WTC11 (cell line): ENCODE measurements around the gene CD40. TPM values are rescaled to one million over a fixed set of nuclear protein-coding genes. Genes with fewer than 3 reads are reported as not detected.

ENCODE experiments used
- ATAC-seq: fragments of 200-7000 bp; cut with Tn5 transposase; 2 replicates; pipeline ENCODE4 v1.10.0; 2021; ENCODE audit warnings: mild to moderate bottlenecking, moderate library complexity
- CTCF ChIA-PET: fragments of 300-600 bp; sonication (Branson Sonifier 250); formaldehyde crosslinking; loops from one replicate; lab custom pipeline; 2021; ENCODE audit warnings: antibody characterized with exemption; lab: Charles Lee
- POLR2A ChIA-PET: fragments of 350-600 bp; sonication (Branson Sonifier 250); formaldehyde crosslinking; loops from one replicate; lab custom pipeline; 2021; ENCODE audit warnings: antibody characterized with exemption; lab: Charles Lee
- DNase-seq: peaks from one replicate; pipeline ENCODE4 v3.0.0; 2021; ENCODE audit warnings: low spot score
- H3K27ac Mint-ChIP-seq: 2 replicates; pipeline ENCODE4 v1.8.0; 2021; ENCODE audit warnings: mixed read lengths
- H3K27me3 Mint-ChIP-seq: 2 replicates; pipeline ENCODE4 v1.8.0; 2021; ENCODE audit warnings: low read depth, mild to moderate bottlenecking, moderate library complexity, mixed read lengths
- H3K36me3 Mint-ChIP-seq: 2 replicates; pipeline ENCODE4 v1.8.0; 2021; ENCODE audit warnings: mixed read lengths
- H3K4me1 Mint-ChIP-seq: 2 replicates; pipeline ENCODE4 v1.8.0; 2022; ENCODE audit warnings: mixed read lengths
- H3K4me3 Mint-ChIP-seq: 2 replicates; pipeline ENCODE4 v1.8.0; 2021; ENCODE audit warnings: mild to moderate bottlenecking, moderate library complexity, mixed read lengths
- H3K9me3 Mint-ChIP-seq: 2 replicates; pipeline ENCODE4 v1.8.0; 2021; ENCODE audit warnings: mixed read lengths
- AR ChIP-seq: fragments of 250-450 bp; sonication (Bioruptor Pico); IDR thresholded peaks from 2 replicates; pipeline ENCODE4 v1.9.0; 2021; ENCODE audit warnings: mild to moderate bottlenecking
- ATF1 ChIP-seq: sonication (generic); formaldehyde crosslinking; IDR thresholded peaks from 2 replicates; pipeline ENCODE4 v1.8.1; 2023; ENCODE audit warnings: mild to moderate bottlenecking, moderate library complexity, missing genetic modification reagents
- CBFB ChIP-seq: sonication (generic); formaldehyde crosslinking; IDR thresholded peaks from 2 replicates; pipeline ENCODE4 v1.8.1; 2022; ENCODE audit warnings: mild to moderate bottlenecking, low read depth, missing genetic modification reagents
- CDX4 ChIP-seq: fragments of 250-450 bp; sonication (Bioruptor Pico); IDR thresholded peaks from 2 replicates; pipeline ENCODE4 v1.9.0; 2021; ENCODE audit warnings: moderate library complexity, mild to moderate bottlenecking, inconsistent platforms, borderline replicate concordance
- E2F1 ChIP-seq: sonication (generic); formaldehyde crosslinking; IDR thresholded peaks from 2 replicates; pipeline ENCODE4 v1.8.0; 2022; ENCODE audit warnings: mild to moderate bottlenecking, missing genetic modification reagents
- E2F4 ChIP-seq: sonication (generic); formaldehyde crosslinking; IDR thresholded peaks from 2 replicates; pipeline ENCODE4 v1.8.1; 2022; ENCODE audit warnings: low read depth, mild to moderate bottlenecking, moderate library complexity, missing genetic modification reagents, borderline replicate concordance
- ELF4 ChIP-seq: sonication (generic); formaldehyde crosslinking; IDR thresholded peaks from 2 replicates; pipeline ENCODE4 v1.8.1; 2022; ENCODE audit warnings: low read depth, mild to moderate bottlenecking, moderate library complexity, missing genetic modification reagents
- ERG ChIP-seq: fragments of 250-450 bp; sonication (Bioruptor Pico); IDR thresholded peaks from 2 replicates; pipeline ENCODE4 v1.8.0; 2021; ENCODE audit warnings: mild to moderate bottlenecking
- FOXJ3 ChIP-seq: sonication (generic); formaldehyde crosslinking; IDR thresholded peaks from 2 replicates; pipeline ENCODE4 v1.9.0; 2021; ENCODE audit warnings: missing genetic modification reagents, mild to moderate bottlenecking, borderline replicate concordance
- GRHL2 ChIP-seq: fragments of 250-450 bp; sonication (Bioruptor Pico); IDR thresholded peaks from 2 replicates; pipeline ENCODE4 v1.8.0; 2022; ENCODE audit warnings: mild to moderate bottlenecking, moderate library complexity; ENCODE audit not compliant: insufficient replicate concordance, severe bottlenecking
- HMGA2 ChIP-seq: fragments of 250-450 bp; sonication (Bioruptor Pico); IDR thresholded peaks from 2 replicates; pipeline ENCODE4 v1.4.0; 2021; ENCODE audit warnings: mild to moderate bottlenecking, moderate library complexity
- OVOL2 ChIP-seq: fragments of 250-450 bp; sonication (Bioruptor Pico); IDR thresholded peaks from 2 replicates; pipeline ENCODE4 v1.9.0; 2021; ENCODE audit warnings: mild to moderate bottlenecking, borderline replicate concordance
- PRRX2 ChIP-seq: fragments of 250-450 bp; sonication (Bioruptor Pico); IDR thresholded peaks from 2 replicates; pipeline ENCODE4 v1.8.0; 2021; ENCODE audit warnings: mild to moderate bottlenecking
- SMAD3 ChIP-seq: sonication (generic); formaldehyde crosslinking; IDR thresholded peaks from 2 replicates; pipeline ENCODE4 v1.8.0; 2022; ENCODE audit warnings: missing genetic modification reagents, mild to moderate bottlenecking, borderline replicate concordance
- SP1 ChIP-seq: sonication (generic); formaldehyde crosslinking; conservative IDR thresholded peaks from 2 replicates; pipeline ENCODE4 v1.8.1; 2022; ENCODE audit warnings: missing genetic modification reagents
- ZNF121 ChIP-seq: sonication (generic); formaldehyde crosslinking; IDR thresholded peaks from 2 replicates; pipeline ENCODE4 v1.8.0; 2023; ENCODE audit warnings: missing genetic modification reagents
- ZNF219 ChIP-seq: sonication (generic); formaldehyde crosslinking; IDR thresholded peaks from 2 replicates; pipeline ENCODE4 v1.8.0; 2023; ENCODE audit warnings: missing genetic modification reagents, mild to moderate bottlenecking, borderline replicate concordance
- total RNA-seq: library from RNA; stranded (reverse); gene quantifications from 3 replicates; pipeline ENCODE4 v1.2.3, GENCODE V29; 2021
- TF ChIP-seq, protein P1 (sequence below): sonication (generic); formaldehyde crosslinking; IDR thresholded peaks from 2 replicates; pipeline ENCODE4 v1.8.1; 2023; ENCODE audit warnings: mild to moderate bottlenecking, missing genetic modification reagents

The CD40 gene
- total RNA-seq, 1 experiment from 2014 or later = 14.8 TPM

GRCh38 chr20:46145713-46146112 lies 27.6 kb downstream of the CD40 start:
- H3K27me3 Mint-ChIP-seq = peaks cover 4% of the 10 kb centered on the region; the same call in 1 of the 2 replicates
- no peak overlapping the region for H3K27ac Mint-ChIP-seq
- no peak for TF ChIP-seq ZNF121
- TF ChIP-seq SMAD3 (CRISPR knock-in tag) = no peak
- no peak for TF ChIP-seq ZNF219 (CRISPR knock-in tag)
- TF ChIP-seq ELF4 = no peak
- no peak for TF ChIP-seq PRRX2 (CRISPR knock-in tag)
- no peak for TF ChIP-seq ATF1
- no peak for TF ChIP-seq AR (CRISPR knock-in tag)
- DNase-seq (no peak), ATAC-seq (peak; percentile 60)
- CTCF ChIA-PET = interaction anchor here (1.0 to 1.3 kb wide), 3 partner anchors 17 to 46 kb away, joined by 3 to 4 read pairs (median 4); no protein-coding TSS in a partner anchor
- no peaks in the 10 kb centered on the region for H3K4me1 Mint-ChIP-seq
- no peaks in the 10 kb centered on the region for H3K36me3 Mint-ChIP-seq
- H3K4me3 Mint-ChIP-seq = no peak overlapping the region
- H3K9me3 Mint-ChIP-seq = no peaks in the 10 kb centered on the region
- POLR2A ChIA-PET = no interaction called here

- Mint-ChIP-seq H3K9me3 (no peaks in the 10 kb centered on the region), H3K36me3 (no peaks in the 10 kb centered on the region), H3K4me1 (peaks cover 3% of the 10 kb centered on the region), H3K27me3 (no peaks in the 10 kb centered on the region), H3K27ac (no peak overlapping the region), H3K4me3 (no peak overlapping the region)
- no peak for ATAC-seq
- DNase-seq = no peak
- POLR2A ChIA-PET = no interaction called here
- CTCF ChIA-PET = interaction anchor here (1.3 to 2.3 kb wide), 2 partner anchors 20 to 126 kb away, joined by 3 to 12 read pairs; no protein-coding TSS in a partner anchor
- no peak for TF ChIP-seq OVOL2
- no peak for TF ChIP-seq CBFB (CRISPR knock-in tag)
- TF ChIP-seq CDX4 = no peak
- no peak for TF ChIP-seq SP1 (CRISPR knock-in tag)
- TF ChIP-seq, protein P1, sequence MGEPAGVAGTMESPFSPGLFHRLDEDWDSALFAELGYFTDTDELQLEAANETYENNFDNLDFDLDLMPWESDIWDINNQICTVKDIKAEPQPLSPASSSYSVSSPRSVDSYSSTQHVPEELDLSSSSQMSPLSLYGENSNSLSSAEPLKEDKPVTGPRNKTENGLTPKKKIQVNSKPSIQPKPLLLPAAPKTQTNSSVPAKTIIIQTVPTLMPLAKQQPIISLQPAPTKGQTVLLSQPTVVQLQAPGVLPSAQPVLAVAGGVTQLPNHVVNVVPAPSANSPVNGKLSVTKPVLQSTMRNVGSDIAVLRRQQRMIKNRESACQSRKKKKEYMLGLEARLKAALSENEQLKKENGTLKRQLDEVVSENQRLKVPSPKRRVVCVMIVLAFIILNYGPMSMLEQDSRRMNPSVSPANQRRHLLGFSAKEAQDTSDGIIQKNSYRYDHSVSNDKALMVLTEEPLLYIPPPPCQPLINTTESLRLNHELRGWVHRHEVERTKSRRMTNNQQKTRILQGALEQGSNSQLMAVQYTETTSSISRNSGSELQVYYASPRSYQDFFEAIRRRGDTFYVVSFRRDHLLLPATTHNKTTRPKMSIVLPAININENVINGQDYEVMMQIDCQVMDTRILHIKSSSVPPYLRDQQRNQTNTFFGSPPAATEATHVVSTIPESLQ = no peak
- TF ChIP-seq E2F4 (CRISPR knock-in tag) = no peak
- no peak for TF ChIP-seq HMGA2
- no peak for TF ChIP-seq GRHL2 (CRISPR knock-in tag)
- no peak for TF ChIP-seq E2F1 (CRISPR knock-in tag)
- no peak for TF ChIP-seq ERG
- TF ChIP-seq FOXJ3 (CRISPR knock-in tag) = no peak
Observed at GRCh38 chr20:46148313-46149208, 30.4 kb downstream of the CD40 start.
